Panc1 (cell line): ENCODE measurements around the gene CERS1. TPM values are rescaled to one million over a fixed set of nuclear protein-coding genes. Genes with fewer than 3 reads are reported as not detected.

Experiments
- ATAC-seq: fragments of 200-7000 bp; cut with Tn5 transposase; 2 replicates; pipeline ENCODE4 v1.9.1; 2020; ENCODE audit warnings: mild to moderate bottlenecking, moderate library complexity
- BruUV-seq: library from RNA; stranded (reverse); fragments of 400-500 nt; replicated peaks from 2 replicates; lab custom pipeline; 2021; lab: Mats Ljungman, UMichigan
- CTCF ChIA-PET: fragments of 300-600 bp; sonication (Branson Sonifier 250); formaldehyde crosslinking; loops from one replicate; lab custom pipeline; 2022; ENCODE audit warnings: antibody characterized with exemption; lab: Charles Lee
- POLR2A ChIA-PET: fragments of 300-600 bp; sonication (Branson Sonifier 250); formaldehyde crosslinking; loops from one replicate; lab custom pipeline; 2022; ENCODE audit warnings: antibody characterized with exemption; lab: Charles Lee
- DNase-seq: peaks from one replicate; pipeline ENCODE4 v3.0.0-alpha.2; 2010; ENCODE audit warnings: low read depth, low spot score
- H3K27ac ChIP-seq: 2 replicates; pipeline ENCODE4 v1.5.1; 2011; ENCODE audit warnings: mild to moderate bottlenecking, low read length, inconsistent platforms
- H3K27me3 ChIP-seq: fragments of 200-500 bp; sonication (Bioruptor generic); 2 replicates; pipeline ENCODE4 v1.6.0; 2014; ENCODE audit warnings: low read length, inconsistent platforms; ENCODE audit not compliant: control insufficient read depth, insufficient read depth
- H3K36me3 ChIP-seq: fragments of 200-500 bp; sonication (Bioruptor generic); 2 replicates; pipeline ENCODE4 v1.5.1; 2014; ENCODE audit warnings: inconsistent platforms, mild to moderate bottlenecking, low read length, moderate library complexity; ENCODE audit not compliant: control insufficient read depth, insufficient read depth
- H3K4me1 ChIP-seq: 2 replicates; pipeline ENCODE4 v1.5.1; 2011; ENCODE audit warnings: inconsistent platforms, mild to moderate bottlenecking, low read length, moderate library complexity; ENCODE audit not compliant: control insufficient read depth, insufficient read depth
- H3K4me3 ChIP-seq, 2 experiments: 2 replicates each; pipeline ENCODE4 v1.5.1; 2011 to 2012; ENCODE audit warnings: low read depth in 2 of 2, low read length in 2 of 2, mild to moderate bottlenecking in 2 of 2, inconsistent platforms in 1 of 2, moderate library complexity in 1 of 2
- H3K9me3 ChIP-seq: fragments of 200-500 bp; sonication (Bioruptor generic); 2 replicates; pipeline ENCODE4 v1.5.1; 2014; ENCODE audit warnings: low read depth, mild to moderate bottlenecking, inconsistent platforms, low read length, moderate library complexity; ENCODE audit not compliant: control insufficient read depth, insufficient read depth
- CTCF ChIP-seq: fragments of 450-650 bp; IDR thresholded peaks from 2 replicates; pipeline ENCODE4 v1.5.1; 2017; ENCODE audit warnings: mild to moderate bottlenecking
- POLR2AphosphoS5 ChIP-seq: IDR thresholded peaks from 2 replicates; pipeline ENCODE4 v1.6.1; 2012; ENCODE audit warnings: mild to moderate bottlenecking, low read depth, low read length, moderate library complexity
- REST ChIP-seq, 2 experiments: IDR thresholded peaks; 2 replicates each; pipeline ENCODE4 v1.6.1; 2011 to 2012; ENCODE audit warnings: low read depth in 2 of 2, control low read depth in 1 of 2, low read length in 1 of 2, mild to moderate bottlenecking in 1 of 2, moderate library complexity in 1 of 2; ENCODE audit not compliant: insufficient read depth in 1 of 2
- SIN3A ChIP-seq: IDR thresholded peaks from 2 replicates; pipeline ENCODE4 v1.6.1; 2012; ENCODE audit warnings: low read depth, mild to moderate bottlenecking, low read length, moderate library complexity, borderline replicate concordance; ENCODE audit not compliant: insufficient read depth
- TCF7L2 ChIP-seq: IDR thresholded peaks from 2 replicates; pipeline ENCODE4 v1.6.1; 2011; ENCODE audit warnings: mild to moderate bottlenecking, low read depth, low read length, inconsistent platforms
- in situ Hi-C: cut with HindIII; loops from 2 replicates; pipeline ENCODE4 v1.10.0; 2016; ENCODE audit warnings: low sequenced_read_pairs, low pct_unique_long_range_greater_than_20kb
- intact Hi-C: fragments of 100-400 bp; cut with micrococcal nuclease; formaldehyde crosslinking; loops from one replicate; pipeline ENCODE4 v1.10.0; 2022; ENCODE audit not compliant: unreplicated experiment
- total RNA-seq: library from RNA; stranded (reverse); gene quantifications from one replicate; pipeline ENCODE4 v1.2.1, GENCODE V29; 2021; ENCODE audit not compliant: unreplicated experiment

The CERS1 gene
- total RNA-seq, 1 experiment from 2014 or later: 4.5 TPM

GRCh38 chr19:18895038-18895823, 727 bp downstream of the CERS1 start:
- CTCF ChIA-PET: interaction anchor here (0.5 to 1.6 kb wide), 3 partner anchors 20 to 412 kb away, joined by 3 to 6 read pairs (median 4); no protein-coding TSS in a partner anchor
- Histone ChIP-seq H3K27me3 (no peaks in the 10 kb centered on the region), H3K36me3 (no peaks in the 10 kb centered on the region), H3K27ac (peak overlapping the region; percentile 34; the same call in 1 of the 2 replicates), H3K4me1 (no peaks in the 10 kb centered on the region; the same call in 1 of the 2 replicates), H3K9me3 (no peaks in the 10 kb centered on the region), H3K4me3 (peak overlapping the region; percentile 49 to 53)
- intact Hi-C loops: no loop called here
- TF ChIP-seq POLR2AphosphoS5 (no peak), CTCF (peak; percentile 84)
- BruUV-seq: no TSS peak
- ATAC-seq (peak; percentile 86), DNase-seq (no peak)
- in situ Hi-C loops: no loop called here
- POLR2A ChIA-PET: no interaction called here

GRCh38 chr19:18894254-18895037, 1.5 kb downstream of the CERS1 start:
- no peaks in the 10 kb centered on the region for H3K9me3 ChIP-seq
- no peak overlapping the region for H3K27ac ChIP-seq
- no peaks in the 10 kb centered on the region for H3K27me3 ChIP-seq
- no peaks in the 10 kb centered on the region for H3K36me3 ChIP-seq
- TF ChIP-seq POLR2AphosphoS5 (no peak), REST (IDR thresholded peaks at IDR 0.05; ENCODE audit: insufficient read depth in 1 of 2, low read depth in 2 of 2, low read length in 1 of 2) (no peak), TCF7L2 (no peak), SIN3A (no peak), CTCF (no peak)
- no peak for DNase-seq
- ATAC-seq: no peak
- H3K4me1 ChIP-seq: no peaks in the 10 kb centered on the region; the same call in 1 of the 2 replicates
- ChIA-PET CTCF (interaction anchor here (0.7 to 1.6 kb wide), 2 partner anchors 21 to 411 kb away, joined by 3 to 4 read pairs; no protein-coding TSS in a partner anchor), POLR2A (no interaction called here)
- no TSS peak for BruUV-seq
- in situ Hi-C loops (no loop called here), intact Hi-C loops (no loop called here)
- H3K4me3 ChIP-seq: peak overlapping the region; percentile 49 to 53
